AG04449 (cell line): ENCODE data around the gene MRPL42.
"Not testable (repeated sequence)": the region's sequence is repeated elsewhere in the genome, so short reads cannot be mapped to it uniquely, and the experiment has no call there.

Source experiments
- CTCF ChIA-PET: fragments of 350-600 bp; formaldehyde crosslinking; extraction: SDS; loops from one replicate; lab custom pipeline; 2021; ENCODE audit warnings: antibody characterized with exemption; lab: Yijun Ruan, JAX
- POLR2A ChIA-PET: fragments of 400-600, 350-600 bp; formaldehyde crosslinking; extraction: SDS; loops from one replicate; lab custom pipeline; 2020; ENCODE audit warnings: antibody characterized with exemption, inconsistent platforms; lab: Yijun Ruan, JAX
- DNase-seq: peaks from one replicate; pipeline ENCODE4 v3.0.0-alpha.2; 2010; ENCODE audit warnings: low read depth, low spot score
- H3K4me3 ChIP-seq: 2 replicates; pipeline ENCODE4 v1.5.1; 2011; ENCODE audit warnings: low read depth, mild to moderate bottlenecking, control low read depth, low read length
- CTCF ChIP-seq: IDR thresholded peaks from one replicate; pipeline ENCODE4 v1.5.1; 2011; ENCODE audit warnings: mild to moderate bottlenecking, moderate library complexity, low read length, control low read depth, inconsistent platforms; ENCODE audit not compliant: insufficient read depth; ENCODE audit errors: missing control alignments

MRPL42 gene

GRCh38 chr12:93550748-93551611, 83.7 kb downstream of the MRPL42 start:
- POLR2A ChIA-PET, result no interaction called here
- no peak for TF ChIP-seq CTCF

GRCh38 chr12:93552427-93552826, 85.1 kb downstream of the MRPL42 start:
- no peak overlapping the region for H3K4me3 ChIP-seq
- CTCF ChIA-PET, result interaction anchor here (0.6 to 0.9 kb wide), 2 partner anchors 20 to 85 kb away, joined by 3 read pairs; partner anchors contain the start of gene MRPL42
- TF ChIP-seq CTCF, result no peak
- POLR2A ChIA-PET, result no interaction called here
- no peak for DNase-seq

More at GRCh38 chr12:93550748-93551611, 83.7 kb downstream of the MRPL42 start:
- DNase-seq, result no peak
- CTCF ChIA-PET, result interaction anchor here (1.4 kb wide), 1 partner anchor 18 kb away, joined by 3 read pairs; no protein-coding TSS in a partner anchor
- no peak overlapping the region for H3K4me3 ChIP-seq

- POLR2A ChIA-PET, H3K4me3 ChIP-seq, DNase-seq: not testable (repeated sequence)
- CTCF ChIA-PET, result interaction anchor here (0.9 to 1.6 kb wide), 2 partner anchors 9 to 15 kb away, joined by 3 to 7 read pairs; no protein-coding TSS in a partner anchor
Measured at GRCh38 chr12:93557879-93558278, 90.6 kb downstream of the MRPL42 start.

- DNase-seq, H3K4me3 ChIP-seq, POLR2A ChIA-PET: not testable (repeated sequence)
- CTCF ChIA-PET, result interaction anchor here (0.9 to 1.6 kb wide), 2 partner anchors 8 to 16 kb away, joined by 3 to 7 read pairs; no protein-coding TSS in a partner anchor
Measured at GRCh38 chr12:93558685-93559084, 91.4 kb downstream of the MRPL42 start.

GRCh38 chr12:93563807-93564538, 96.7 kb downstream of the MRPL42 start:
- no peak for DNase-seq
- ChIA-PET POLR2A (no interaction called here), CTCF (interaction anchor here (0.6 to 2.3 kb wide), 11 partner anchors 8 to 537 kb away, joined by 3 to 21 read pairs (median 4); partner anchors contain the start of gene SOCS2)
- TF ChIP-seq CTCF, result peak; percentile 41
- no peak overlapping the region for H3K4me3 ChIP-seq

GRCh38 chr12:93565760-93566159, 98.4 kb downstream of the MRPL42 start:
- no peak for DNase-seq
- POLR2A ChIA-PET, result no interaction called here
- CTCF ChIA-PET, result interaction anchor here (1.8 to 13.1 kb wide), 3 partner anchors 10 to 535 kb away, joined by 6 to 199 read pairs (median 12); no protein-coding TSS in a partner anchor
- no peak overlapping the region for H3K4me3 ChIP-seq
- no peak for TF ChIP-seq CTCF
